ENCODE results near the gene MAP3K9. TPM values are rescaled to one million over a fixed set of nuclear protein-coding genes. Genes with fewer than 3 reads are reported as not detected.

Gene MAP3K9
- total and polyA plus RNA-seq, 2 donors from 2014 or later, result 1.0 to 8.3 TPM

DNA sequence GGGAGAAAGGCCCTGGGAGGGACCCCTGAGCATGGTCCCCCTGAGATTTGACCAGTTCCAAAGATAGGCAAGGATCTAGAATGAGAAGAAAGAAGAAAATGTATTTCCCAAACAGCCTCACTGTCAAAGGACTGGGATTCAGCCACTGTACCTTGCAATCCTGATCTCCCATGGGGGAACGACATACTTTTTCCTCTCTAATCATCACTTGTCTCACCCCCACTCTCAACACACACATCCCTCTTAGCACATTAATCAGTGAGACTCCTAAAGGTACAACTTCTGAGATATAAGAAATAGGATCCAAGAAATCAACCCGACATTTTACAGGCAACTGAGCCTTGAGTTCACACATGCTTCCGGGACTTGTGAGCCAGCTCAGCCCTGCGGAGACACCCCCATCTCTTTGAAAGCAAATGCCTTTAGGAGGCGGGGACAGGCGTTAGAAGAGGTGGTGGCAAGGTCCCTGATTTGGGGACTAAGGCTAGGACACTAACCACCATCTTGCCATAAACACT lies 1.4 kb downstream of the MAP3K9 start:
- Histone ChIP-seq H3K9ac (ENCODE audit: low read length in 3 of 3) (peak overlapping the region in 1 of 3 donors; percentile 17), H3K36me3 (ENCODE audit: control insufficient read depth in 2 of 3, insufficient read depth in 3 of 3, low read length in 3 of 3) (no peaks in the 10 kb centered on the region), H3K27me3 (ENCODE audit: control insufficient read depth, insufficient read depth, low read length) (no peaks in the 10 kb centered on the region), H3K4me3 (ENCODE audit: low read length in 3 of 3) (peak overlapping the region; percentile 38 to 57 (median 42)), H3K4me1 (ENCODE audit: control insufficient read depth in 2 of 3, insufficient read depth in 2 of 3, low read depth in 1 of 3, low read length in 3 of 3) (peaks cover 0 to 6% (median 2%) of the 10 kb centered on the region in 3 donors), H3K27ac (ENCODE audit: low read depth in 2 of 2, low read length in 2 of 2) (no peak overlapping the region), H3K9me3 (ENCODE audit: control insufficient read depth in 2 of 3, insufficient read depth in 1 of 3, low read length in 3 of 3) (no peaks in the 10 kb centered on the region)
- TF ChIP-seq, protein P1, sequence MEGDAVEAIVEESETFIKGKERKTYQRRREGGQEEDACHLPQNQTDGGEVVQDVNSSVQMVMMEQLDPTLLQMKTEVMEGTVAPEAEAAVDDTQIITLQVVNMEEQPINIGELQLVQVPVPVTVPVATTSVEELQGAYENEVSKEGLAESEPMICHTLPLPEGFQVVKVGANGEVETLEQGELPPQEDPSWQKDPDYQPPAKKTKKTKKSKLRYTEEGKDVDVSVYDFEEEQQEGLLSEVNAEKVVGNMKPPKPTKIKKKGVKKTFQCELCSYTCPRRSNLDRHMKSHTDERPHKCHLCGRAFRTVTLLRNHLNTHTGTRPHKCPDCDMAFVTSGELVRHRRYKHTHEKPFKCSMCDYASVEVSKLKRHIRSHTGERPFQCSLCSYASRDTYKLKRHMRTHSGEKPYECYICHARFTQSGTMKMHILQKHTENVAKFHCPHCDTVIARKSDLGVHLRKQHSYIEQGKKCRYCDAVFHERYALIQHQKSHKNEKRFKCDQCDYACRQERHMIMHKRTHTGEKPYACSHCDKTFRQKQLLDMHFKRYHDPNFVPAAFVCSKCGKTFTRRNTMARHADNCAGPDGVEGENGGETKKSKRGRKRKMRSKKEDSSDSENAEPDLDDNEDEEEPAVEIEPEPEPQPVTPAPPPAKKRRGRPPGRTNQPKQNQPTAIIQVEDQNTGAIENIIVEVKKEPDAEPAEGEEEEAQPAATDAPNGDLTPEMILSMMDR (IDR thresholded peaks at IDR 0.05; ENCODE audit: borderline replicate concordance, extremely low read depth, insufficient read depth), result no peak
- DNase-seq, result peak in 3 of 5 donors; percentile 44 to 62 (median 51)
- intact Hi-C loops (cut with DNase I), result no loop called here
- no peak for FAIRE-seq

DNA sequence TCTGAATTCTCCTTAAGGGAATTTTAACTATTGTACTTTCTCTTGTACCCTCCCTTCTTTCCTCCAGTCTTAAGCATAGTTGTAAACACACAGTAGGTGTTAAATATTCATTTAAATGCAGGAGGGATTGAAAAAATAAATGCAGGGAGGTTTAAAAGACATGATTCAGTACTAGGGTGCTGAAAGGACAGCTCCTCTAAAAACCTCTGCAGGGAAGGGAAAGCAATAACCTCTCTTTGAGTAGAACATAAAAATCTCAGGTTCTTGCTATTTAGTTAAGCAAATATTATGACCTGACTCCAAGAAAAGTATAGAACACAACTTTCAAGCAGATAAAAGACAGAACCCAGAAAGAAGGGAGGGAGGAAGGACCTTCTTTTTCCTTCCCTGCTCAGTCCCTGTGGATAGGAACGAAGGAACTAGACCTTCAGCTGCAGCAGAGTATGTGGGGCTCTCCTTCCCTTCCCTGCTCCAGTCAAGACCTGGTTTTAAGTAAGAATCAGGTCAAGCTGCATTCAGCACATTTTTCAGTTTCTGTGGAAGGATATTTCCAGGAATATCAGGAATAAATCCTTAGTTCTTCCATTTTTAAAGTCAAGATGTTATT lies 4.7 kb downstream of the MAP3K9 start:
- intact Hi-C loops (cut with DNase I), result no loop called here
- H3K4me1 ChIP-seq (ENCODE audit: control insufficient read depth in 2 of 3, insufficient read depth in 2 of 3, low read depth in 1 of 3, low read length in 3 of 3), result no peaks in the 10 kb centered on the region
- no peak overlapping the region for H3K9ac ChIP-seq (ENCODE audit: low read length in 3 of 3)
- peaks cover 0 to 6% (median 5%) of the 10 kb centered on the region in 3 donors for H3K36me3 ChIP-seq (ENCODE audit: control insufficient read depth in 2 of 3, insufficient read depth in 3 of 3, low read length in 3 of 3)
- DNase-seq (peak in 1 of 5 donors; percentile 50), FAIRE-seq (no peak)
- H3K9me3 ChIP-seq (ENCODE audit: control insufficient read depth in 2 of 3, insufficient read depth in 1 of 3, low read length in 3 of 3), result no peaks in the 10 kb centered on the region
- no peak overlapping the region for H3K4me3 ChIP-seq (ENCODE audit: low read length in 3 of 3)
- TF ChIP-seq, protein P1 (IDR thresholded peaks at IDR 0.05; ENCODE audit: borderline replicate concordance, extremely low read depth, insufficient read depth), result no peak
- no peak overlapping the region for H3K27ac ChIP-seq (ENCODE audit: low read depth in 2 of 2, low read length in 2 of 2)
- no peaks in the 10 kb centered on the region for H3K27me3 ChIP-seq (ENCODE audit: control insufficient read depth, insufficient read depth, low read length)

DNA sequence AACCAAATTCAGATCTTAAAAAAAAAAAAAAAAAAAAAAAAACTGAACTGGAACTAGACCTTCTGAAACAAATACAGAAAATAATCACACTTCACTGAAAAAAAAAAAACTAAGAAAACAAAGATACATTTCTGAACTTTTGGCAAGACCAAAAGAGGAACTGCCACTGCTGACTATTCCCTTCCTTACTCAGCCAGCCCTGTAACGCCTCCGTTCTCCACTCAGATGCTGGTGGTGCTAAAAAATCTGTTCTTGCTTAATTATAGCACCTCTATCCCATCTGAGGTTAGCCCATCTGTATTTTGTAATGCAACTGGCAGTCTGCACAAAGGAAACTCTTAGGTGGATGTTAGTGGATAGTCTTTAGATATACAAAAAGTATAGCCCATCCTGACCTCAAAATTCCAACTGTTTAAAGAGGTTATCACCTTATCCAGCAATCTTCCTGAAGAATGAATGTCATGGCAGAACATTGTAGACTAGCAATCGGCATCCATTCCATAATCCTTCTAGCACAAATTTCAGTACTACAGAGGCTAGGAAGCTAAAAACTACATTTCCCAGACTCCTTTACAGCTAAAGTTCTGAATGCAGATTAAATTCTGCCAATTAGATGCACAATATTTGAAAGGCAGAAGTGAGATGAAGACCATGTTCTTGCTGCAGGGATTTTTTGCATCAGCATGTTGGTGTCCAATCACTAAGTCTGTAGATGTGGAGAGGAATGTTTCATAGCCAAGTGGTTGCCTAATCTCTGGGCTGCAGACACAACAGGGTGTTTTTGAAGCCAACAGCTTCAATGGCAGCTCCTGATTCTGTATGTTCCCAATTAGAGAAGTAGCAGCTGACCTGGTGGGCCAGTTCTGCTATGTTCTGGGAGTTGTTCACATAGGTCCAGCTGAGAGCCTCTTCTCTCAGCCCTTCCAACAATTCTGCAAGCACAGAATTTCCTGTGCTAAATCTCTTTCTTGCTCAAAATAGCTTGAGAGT lies 5.7 kb downstream of the MAP3K9 start:
- no peak overlapping the region for H3K27ac ChIP-seq (ENCODE audit: low read depth in 2 of 2, low read length in 2 of 2)
- intact Hi-C loops (cut with DNase I), result no loop called here
- H3K9me3 ChIP-seq (ENCODE audit: control insufficient read depth in 2 of 3, insufficient read depth in 1 of 3, low read length in 3 of 3), result no peaks in the 10 kb centered on the region
- FAIRE-seq (no peak), DNase-seq (no peak)
- no peaks in the 10 kb centered on the region for H3K27me3 ChIP-seq (ENCODE audit: control insufficient read depth, insufficient read depth, low read length)
- no peak overlapping the region for H3K9ac ChIP-seq (ENCODE audit: low read length in 3 of 3)
- TF ChIP-seq, protein P1 (IDR thresholded peaks at IDR 0.05; ENCODE audit: borderline replicate concordance, extremely low read depth, insufficient read depth), result no peak
- H3K4me3 ChIP-seq (ENCODE audit: low read length in 3 of 3), result no peak overlapping the region
- H3K4me1 ChIP-seq (ENCODE audit: control insufficient read depth in 2 of 3, insufficient read depth in 2 of 3, low read depth in 1 of 3, low read length in 3 of 3), result no peaks in the 10 kb centered on the region
- peaks cover 0 to 7% (median 5%) of the 10 kb centered on the region in 3 donors for H3K36me3 ChIP-seq (ENCODE audit: control insufficient read depth in 2 of 3, insufficient read depth in 3 of 3, low read length in 3 of 3)

Measured in kidney (tissue), 14 donors.